H1 (cell line): ENCODE data around the gene CDS2. TPM values are rescaled to one million over a fixed set of nuclear protein-coding genes. Genes with fewer than 3 reads are reported as not detected.

ENCODE experiments used
- CTCF ChIA-PET: fragments of 300-600 bp; sonication (Branson Sonifier 250); formaldehyde crosslinking; loops from one replicate; lab custom pipeline; 2021; ENCODE audit not compliant: partially characterized antibody; lab: Charles Lee
- POLR2A ChIA-PET: fragments of 300-600 bp; sonication (Branson Sonifier 250); formaldehyde crosslinking; loops from one replicate; lab custom pipeline; 2021; ENCODE audit warnings: inconsistent platforms; ENCODE audit not compliant: partially characterized antibody; lab: Charles Lee
- DNase-seq, 2 experiments: peaks; one replicate each; pipeline versions ENCODE4 v3.0.0 to v3.0.0-alpha.2; 2010 to 2022; ENCODE audit warnings: low spot score in 2 of 2, low read depth in 1 of 2, mixed read lengths in 1 of 2
- FAIRE-seq: peaks from 2 replicates; lab custom pipeline; 2011; peaks lifted over from hg19 to GRCh38; lab: Jason Lieb, UNC
- H2AFZ ChIP-seq: 2 replicates; pipeline ENCODE4 v1.8.1; 2012; ENCODE audit warnings: low read length, inconsistent platforms
- H2AK5ac ChIP-seq: 2 replicates; pipeline ENCODE4 v1.6.1; 2013; ENCODE audit warnings: low read depth, low read length
- H2BK120ac ChIP-seq: replicated peaks from 2 replicates; pipeline ENCODE3; 2013; ENCODE audit warnings: low read depth, low read length, inconsistent platforms
- H2BK12ac ChIP-seq: 2 replicates; pipeline ENCODE4 v1.6.1; 2013; ENCODE audit warnings: low read depth, low read length
- H2BK15ac ChIP-seq: 2 replicates; pipeline ENCODE4 v1.6.1; 2013; ENCODE audit warnings: low read length
- H2BK20ac ChIP-seq: 2 replicates; pipeline ENCODE4 v1.6.1; 2013; ENCODE audit warnings: low read length
- H2BK5ac ChIP-seq: 2 replicates; pipeline ENCODE4 v1.6.1; 2013; ENCODE audit warnings: low read depth, low read length
- H3K14ac ChIP-seq: 2 replicates; pipeline ENCODE4 v1.6.1; 2013; ENCODE audit warnings: inconsistent platforms; ENCODE audit not compliant: insufficient read length
- H3K18ac ChIP-seq: 2 replicates; pipeline ENCODE4 v1.6.1; 2013; ENCODE audit warnings: low read length; ENCODE audit errors: extremely low read depth
- H3K23ac ChIP-seq: 2 replicates; pipeline ENCODE4 v1.6.1; 2013; ENCODE audit warnings: inconsistent platforms; ENCODE audit not compliant: insufficient read length
- H3K23me2 ChIP-seq: 2 replicates; pipeline ENCODE4 v1.6.1; 2013; ENCODE audit warnings: low read depth, low read length
- H3K27ac ChIP-seq: 2 replicates; pipeline ENCODE4 v1.6.1; 2011; ENCODE audit warnings: low read depth, low read length, inconsistent platforms
- H3K27me3 ChIP-seq, 4 experiments: replicated peaks in 1 of 4; 1 replicate in 1 of 4; 2 replicates in 3 of 4; pipeline versions ENCODE4 v1.6.1 to v1.8.1; 2011 to 2013; ENCODE audit warnings: low read length in 3 of 4, mild to moderate bottlenecking in 3 of 4, inconsistent platforms in 2 of 4, mixed read lengths in 2 of 4, moderate library complexity in 1 of 4; ENCODE audit not compliant: control insufficient read depth in 3 of 4, insufficient read depth in 3 of 4; ENCODE audit errors: extremely low read depth in 1 of 4
- H3K36me3 ChIP-seq, 4 experiments: 2 replicates each; pipeline versions ENCODE4 v1.6.1 to v1.8.1; 2011 to 2013; ENCODE audit warnings: mild to moderate bottlenecking in 4 of 4, low read length in 3 of 4, moderate library complexity in 2 of 4, control low read depth in 1 of 4, inconsistent platforms in 1 of 4; ENCODE audit not compliant: insufficient read depth in 4 of 4, control insufficient read depth in 2 of 4
- H3K4ac ChIP-seq: replicated peaks from 2 replicates; pipeline ENCODE3; 2013; ENCODE audit warnings: low read length, low read depth, mixed read lengths, inconsistent platforms; ENCODE audit not compliant: insufficient read length
- H3K4me1 ChIP-seq, 4 experiments: replicated peaks in 1 of 4; 1 replicate in 1 of 4; 2 replicates in 3 of 4; pipeline versions ENCODE4 v1.6.1 to v1.8.1; 2011 to 2013; ENCODE audit warnings: low read length in 3 of 4, inconsistent platforms in 2 of 4, mixed read lengths in 1 of 4; ENCODE audit not compliant: insufficient read depth in 4 of 4, control insufficient read depth in 3 of 4
- H3K4me2 ChIP-seq, 2 experiments: 2 replicates each; pipeline versions ENCODE4 v1.6.1 to v1.8.1; 2011 to 2013; ENCODE audit warnings: low read depth in 2 of 2, low read length in 2 of 2, control low read depth in 1 of 2, inconsistent platforms in 1 of 2, mild to moderate bottlenecking in 1 of 2; ENCODE audit not compliant: insufficient read depth in 1 of 2
- H3K4me3 ChIP-seq, 4 experiments: fragments of 200-600, 300-600 bp in 1 of 4; sonication (generic), shearing (Covaris generic), sonication (Bioruptor Twin) in 1 of 4; 2 replicates each; pipeline versions ENCODE4 v1.5.1 to v1.8.1; 2011 to 2016; ENCODE audit warnings: low read length in 4 of 4, low read depth in 3 of 4, control low read depth in 2 of 4, inconsistent platforms in 2 of 4, mild to moderate bottlenecking in 2 of 4, mixed read lengths in 1 of 4, moderate library complexity in 1 of 4; ENCODE audit not compliant: insufficient read depth in 2 of 4; ENCODE audit errors: extremely low read depth in 1 of 4
- H3K56ac ChIP-seq: replicated peaks from 2 replicates; pipeline ENCODE3; 2013; ENCODE audit warnings: low read depth, mild to moderate bottlenecking, mixed read lengths, low read length, inconsistent platforms; ENCODE audit not compliant: insufficient read length
- H3K79me1 ChIP-seq: 2 replicates; pipeline ENCODE4 v1.6.1; 2013; ENCODE audit warnings: low read depth, low read length, control low read depth
- H3K79me2 ChIP-seq, 2 experiments: 2 replicates each; pipeline versions ENCODE4 v1.6.1 to v1.8.1; 2012 to 2013; ENCODE audit warnings: low read length in 2 of 2, mild to moderate bottlenecking in 2 of 2, inconsistent platforms in 1 of 2; ENCODE audit not compliant: insufficient read depth in 2 of 2, control insufficient read depth in 1 of 2
- H3K9ac ChIP-seq, 4 experiments: replicated peaks in 1 of 4; 1 replicate in 1 of 4; 2 replicates in 3 of 4; pipeline versions ENCODE4 v1.6.1 to v1.8.1; 2011 to 2013; ENCODE audit warnings: low read depth in 3 of 4, low read length in 3 of 4, control low read depth in 2 of 4, mild to moderate bottlenecking in 2 of 4, moderate library complexity in 2 of 4, inconsistent platforms in 1 of 4; ENCODE audit errors: extremely low read depth in 1 of 4
- H3K9me3 ChIP-seq, 2 experiments: 2 replicates each; pipeline versions ENCODE4 v1.6.1 to v1.8.1; 2012 to 2013; ENCODE audit warnings: mild to moderate bottlenecking in 2 of 2, moderate library complexity in 2 of 2, control low read depth in 1 of 2, inconsistent platforms in 1 of 2, low read depth in 1 of 2, low read length in 1 of 2, mixed read lengths in 1 of 2; ENCODE audit not compliant: insufficient read depth in 2 of 2
- H4K20me1 ChIP-seq, 2 experiments: replicated peaks in 1 of 2; 2 replicates each; pipeline versions ENCODE3 to v1.8.1; 2011 to 2013; ENCODE audit warnings: inconsistent platforms in 2 of 2, low read length in 2 of 2, mild to moderate bottlenecking in 1 of 2; ENCODE audit not compliant: insufficient read depth in 2 of 2, control insufficient read depth in 1 of 2
- H4K5ac ChIP-seq: 2 replicates; pipeline ENCODE4 v1.6.1; 2013; ENCODE audit warnings: low read length, low read depth, mixed read lengths, inconsistent platforms; ENCODE audit not compliant: insufficient read length
- H4K8ac ChIP-seq: 2 replicates; pipeline ENCODE4 v1.8.0; 2013; ENCODE audit warnings: mild to moderate bottlenecking, moderate library complexity, low read length, inconsistent platforms; ENCODE audit not compliant: insufficient read depth; ENCODE audit errors: extremely low read depth
- H4K91ac ChIP-seq: replicated peaks from 2 replicates; pipeline ENCODE3; 2013; ENCODE audit warnings: low read length, mixed read lengths, inconsistent platforms; ENCODE audit not compliant: insufficient read length
- ATF2 ChIP-seq: IDR thresholded peaks from 2 replicates; pipeline ENCODE4 v1.6.1; 2012; ENCODE audit warnings: low read length, inconsistent platforms
- BCL11A ChIP-seq, 2 experiments: IDR thresholded peaks; one replicate each; pipeline ENCODE4 v1.6.1; 2011; ENCODE audit warnings: low read depth in 2 of 2, low read length in 2 of 2, mild to moderate bottlenecking in 2 of 2
- CBX8 ChIP-seq: fragments of 300-800, 300-1000 bp; sonication (generic); IDR thresholded peaks from 2 replicates; pipeline ENCODE4 v1.7.1; 2016; ENCODE audit warnings: low read depth, low read length, borderline replicate concordance
- CREB1 ChIP-seq: IDR thresholded peaks from 2 replicates; pipeline ENCODE4 v1.6.1; 2012; ENCODE audit warnings: inconsistent platforms
- CTCF ChIP-seq, 3 experiments: IDR thresholded peaks; 1 replicate in 2 of 3; 2 replicates in 1 of 3; pipeline versions ENCODE4 v1.5.1 to v1.6.1; 2011; ENCODE audit warnings: low read length in 3 of 3, mild to moderate bottlenecking in 3 of 3, inconsistent platforms in 2 of 3, low read depth in 1 of 3, moderate library complexity in 1 of 3; ENCODE audit not compliant: insufficient read depth in 1 of 3; ENCODE audit errors: control extremely low read depth in 1 of 3
- GABPA ChIP-seq: IDR thresholded peaks from 2 replicates; pipeline ENCODE4 v1.6.1; 2011; ENCODE audit warnings: mild to moderate bottlenecking, low read length, moderate library complexity, borderline replicate concordance; ENCODE audit not compliant: insufficient read depth
- MAFK ChIP-seq: IDR thresholded peaks from 2 replicates; pipeline ENCODE4 v1.6.1; 2012; ENCODE audit warnings: low read depth, mild to moderate bottlenecking, improper control_type of control experiment, low read length
- TAF7 ChIP-seq: optimal IDR thresholded peaks from 2 replicates; pipeline ENCODE3; 2011; ENCODE audit warnings: low read depth, mild to moderate bottlenecking, inconsistent platforms, low read length, moderate library complexity, borderline replicate concordance
- TBP ChIP-seq: IDR thresholded peaks from 2 replicates; pipeline ENCODE4 v1.6.1; 2011; ENCODE audit warnings: low read depth, low read length, improper control_type of control experiment
- ZNF274 ChIP-seq: IDR thresholded peaks from 2 replicates; pipeline ENCODE4 v1.7.0; 2012; ENCODE audit warnings: low read length, borderline replicate concordance; ENCODE audit errors: extremely low read depth
- whole genome bisulfite sequencing, 2 experiments: shearing (Covaris generic) in 1 of 2; methylation state at CpG; one replicate each; pipeline versions ENCODE4 v1.1.6 to v1.1.7; 2013 to 2015; ENCODE audit warnings: low lambda C conversion rate in 2 of 2, mixed read lengths in 2 of 2, inconsistent platforms in 1 of 2, low coverage in 1 of 2, missing lambda C conversion rate in 1 of 2; ENCODE audit not compliant: insufficient replicate concordance in 2 of 2, insufficient coverage in 1 of 2, insufficient read length in 1 of 2; ENCODE audit errors: extremely low coverage in 1 of 2, missing lambda C conversion rate in 1 of 2; 5-methylcytosine and 5-hydroxymethylcytosine counted together
- polyA plus RNA-seq, 7 experiments: library from polyadenylated mRNA; depleted of rRNA in 3 of 7; stranded (reverse) in 5 of 7; unstranded in 2 of 7; fragments of >200 nt in 5 of 7; fragments of 200-250 nt in 2 of 7; gene quantifications; 1 replicate in 5 of 7; 2 replicates in 1 of 7; 4 replicates in 1 of 7; pipeline versions ENCODE4 v1.2.1 to v1.2.3, GENCODE V29; 2011 to 2013; ENCODE audit warnings: missing spikeins in 2 of 7, mixed read lengths in 2 of 7
- total RNA-seq: library from RNA; stranded (reverse); fragmentation: NEBNext Ultra II Directional; extraction: Animal tissue kit (Norgen Biotek cat#: 25700); gene quantifications from 2 replicates; pipeline ENCODE4 v1.2.1, GENCODE V29; 2021

The CDS2 gene
- total and polyA plus RNA-seq, 2 of the 8 experiments (the other 6 are each of a cell fraction or from before 2014, with no cell fraction given): 54.0 to 56.2 TPM

DNA sequence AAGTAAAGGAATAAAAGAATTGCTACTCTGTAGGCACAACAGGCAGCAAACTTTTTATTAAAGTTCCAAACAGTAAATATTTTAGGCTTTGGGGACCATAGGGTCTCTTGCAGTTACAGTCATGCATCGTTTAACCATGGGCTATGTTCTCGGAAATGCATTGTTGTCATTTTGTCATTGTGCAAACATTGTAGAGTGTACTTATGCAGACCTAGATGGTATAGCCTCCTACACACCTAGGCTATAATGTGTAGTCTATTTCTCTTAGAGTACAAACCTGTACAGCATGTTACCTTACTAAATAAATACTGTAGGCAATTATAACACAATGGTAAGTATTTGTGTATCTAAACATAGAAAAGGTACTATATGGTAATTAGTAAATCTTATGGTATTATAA, 54.7 kb downstream of the CDS2 start:
- no peak for FAIRE-seq
- no peak overlapping the region for H2AFZ ChIP-seq
- H2BK20ac ChIP-seq: no peak overlapping the region
- no peaks in the 10 kb centered on the region for H3K9me3 ChIP-seq
- peaks cover 0 to under 1% of the 10 kb centered on the region in 2 experiments for H4K20me1 ChIP-seq
- H3K23me2 ChIP-seq: no peaks in the 10 kb centered on the region
- 98% methylated on average over 2 of the region's 2 CpGs; no CpG with 5 or more reads in 1 of the 2 experiments for WGBS, 2 experiments
- ChIA-PET POLR2A (no interaction called here), CTCF (interaction anchor here (0.8 kb wide), 1 partner anchor 55 kb away, joined by 3 read pairs; the partner anchor contains the start of gene CDS2)
- no peak overlapping the region for H2BK5ac ChIP-seq
- H2BK15ac ChIP-seq: no peak overlapping the region
- no peak overlapping the region for H2BK120ac ChIP-seq
- H3K4me1 ChIP-seq: peaks cover 2 to 14% (median 5%) of the 10 kb centered on the region in 4 experiments; a peak in 5 of 7 replicates
- no peak overlapping the region for H3K4me2 ChIP-seq
- H3K23ac ChIP-seq: no peak overlapping the region
- H3K56ac ChIP-seq: no peak overlapping the region
- DNase-seq: no peak
- H3K9ac ChIP-seq: no peak overlapping the region
- peaks cover 3 to 24% (median 9%) of the 10 kb centered on the region in 4 experiments; a peak in 7 of 8 replicates for H3K36me3 ChIP-seq
- no peak overlapping the region for H4K91ac ChIP-seq
- no peak overlapping the region for H3K4ac ChIP-seq
- H2BK12ac ChIP-seq: no peak overlapping the region
- H3K18ac ChIP-seq: no peak overlapping the region
- no peaks in the 10 kb centered on the region for H3K79me1 ChIP-seq
- H4K8ac ChIP-seq: no peak overlapping the region
- H3K4me3 ChIP-seq: no peak overlapping the region
- no peak overlapping the region for H2AK5ac ChIP-seq
- H3K27ac ChIP-seq: no peak overlapping the region
- 0 out of 4 replicates have a peak, but pooled peaks cover 0 to 2% of the 10 kb centered on the region in 2 experiments for H3K79me2 ChIP-seq
- no peak overlapping the region for H3K14ac ChIP-seq
- no peaks in the 10 kb centered on the region for H3K27me3 ChIP-seq
- no peak overlapping the region for H4K5ac ChIP-seq
- no peak for TF ChIP-seq GABPA
- no peak for TF ChIP-seq ATF2
- no peak for TF ChIP-seq ZNF274
- no peak for TF ChIP-seq TAF7
- TF ChIP-seq CTCF (IDR thresholded peaks at IDR 0.05; ENCODE audit: control extremely low read depth in 1 of 3, insufficient read depth in 1 of 3, low read depth in 1 of 3, low read length in 3 of 3): no peak
- no peak for TF ChIP-seq MAFK
- no peak for TF ChIP-seq TBP
- no peak for TF ChIP-seq CBX8
- no peak for TF ChIP-seq CREB1
- no peak for TF ChIP-seq BCL11A (IDR thresholded peaks at IDR 0.05; ENCODE audit: low read depth in 2 of 2, low read length in 2 of 2)
